A673 (cell line): Measurements from ENCODE around the gene STX11.

Source experiments
- EZH2 ChIP-seq: fragments of 200-600 bp; sonication (generic); IDR thresholded peaks from 2 replicates; pipeline ENCODE4 v1.6.1; 2017; ENCODE audit warnings: borderline replicate concordance, low read depth, mild to moderate bottlenecking, mixed read lengths, antibody characterized with exemption, low read length; ENCODE audit not compliant: poor library complexity, severe bottlenecking
- TF ChIP-seq, protein P1 (sequence below): fragments of 300-800, 200-600 bp; sonication (generic); conservative IDR thresholded peaks from 2 replicates; pipeline ENCODE4 v1.5.1; 2017; ENCODE audit warnings: low read depth, mild to moderate bottlenecking, antibody characterized with exemption, low read length, moderate library complexity, mixed read lengths

DNA sequence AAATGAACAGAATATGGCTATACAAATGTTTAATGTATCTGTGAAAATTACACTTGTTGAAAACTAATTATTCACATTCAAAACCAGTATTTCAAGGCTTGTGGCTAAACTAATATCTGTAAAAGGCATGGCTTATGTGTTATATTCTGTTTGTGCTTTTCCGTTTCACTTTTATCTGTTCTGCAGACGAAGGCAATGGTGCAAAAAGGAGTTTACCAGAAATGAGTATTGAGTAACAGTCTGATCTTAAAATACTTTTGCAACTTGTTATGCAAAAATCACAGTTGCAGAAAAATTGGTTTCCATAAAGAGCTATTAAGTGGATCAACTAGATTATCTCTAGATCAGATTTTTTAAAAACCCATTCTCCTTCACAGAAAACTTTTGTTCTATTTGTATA lies 9.4 kb upstream of the STX11 start:
- TF ChIP-seq, protein P1, sequence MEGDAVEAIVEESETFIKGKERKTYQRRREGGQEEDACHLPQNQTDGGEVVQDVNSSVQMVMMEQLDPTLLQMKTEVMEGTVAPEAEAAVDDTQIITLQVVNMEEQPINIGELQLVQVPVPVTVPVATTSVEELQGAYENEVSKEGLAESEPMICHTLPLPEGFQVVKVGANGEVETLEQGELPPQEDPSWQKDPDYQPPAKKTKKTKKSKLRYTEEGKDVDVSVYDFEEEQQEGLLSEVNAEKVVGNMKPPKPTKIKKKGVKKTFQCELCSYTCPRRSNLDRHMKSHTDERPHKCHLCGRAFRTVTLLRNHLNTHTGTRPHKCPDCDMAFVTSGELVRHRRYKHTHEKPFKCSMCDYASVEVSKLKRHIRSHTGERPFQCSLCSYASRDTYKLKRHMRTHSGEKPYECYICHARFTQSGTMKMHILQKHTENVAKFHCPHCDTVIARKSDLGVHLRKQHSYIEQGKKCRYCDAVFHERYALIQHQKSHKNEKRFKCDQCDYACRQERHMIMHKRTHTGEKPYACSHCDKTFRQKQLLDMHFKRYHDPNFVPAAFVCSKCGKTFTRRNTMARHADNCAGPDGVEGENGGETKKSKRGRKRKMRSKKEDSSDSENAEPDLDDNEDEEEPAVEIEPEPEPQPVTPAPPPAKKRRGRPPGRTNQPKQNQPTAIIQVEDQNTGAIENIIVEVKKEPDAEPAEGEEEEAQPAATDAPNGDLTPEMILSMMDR: no peak
- TF ChIP-seq EZH2: no peak
